GM10266 (cell line): ENCODE measurements around the gene RACGAP1.
"Not testable (repeated sequence)": the region's sequence is repeated elsewhere in the genome, so short reads cannot be mapped to it uniquely, and the experiment has no call there.

Experiments
- DNase-seq: peaks from one replicate; pipeline ENCODE4 v3.0.0; 2012; ENCODE audit errors: extremely low spot score
- TF ChIP-seq, protein P1 (sequence below): IDR thresholded peaks from 2 replicates; pipeline ENCODE4 v1.5.1; 2012; ENCODE audit warnings: mild to moderate bottlenecking, low read depth; ENCODE audit not compliant: control insufficient read depth, insufficient read depth; ENCODE audit errors: missing control alignments

RACGAP1 gene

DNA sequence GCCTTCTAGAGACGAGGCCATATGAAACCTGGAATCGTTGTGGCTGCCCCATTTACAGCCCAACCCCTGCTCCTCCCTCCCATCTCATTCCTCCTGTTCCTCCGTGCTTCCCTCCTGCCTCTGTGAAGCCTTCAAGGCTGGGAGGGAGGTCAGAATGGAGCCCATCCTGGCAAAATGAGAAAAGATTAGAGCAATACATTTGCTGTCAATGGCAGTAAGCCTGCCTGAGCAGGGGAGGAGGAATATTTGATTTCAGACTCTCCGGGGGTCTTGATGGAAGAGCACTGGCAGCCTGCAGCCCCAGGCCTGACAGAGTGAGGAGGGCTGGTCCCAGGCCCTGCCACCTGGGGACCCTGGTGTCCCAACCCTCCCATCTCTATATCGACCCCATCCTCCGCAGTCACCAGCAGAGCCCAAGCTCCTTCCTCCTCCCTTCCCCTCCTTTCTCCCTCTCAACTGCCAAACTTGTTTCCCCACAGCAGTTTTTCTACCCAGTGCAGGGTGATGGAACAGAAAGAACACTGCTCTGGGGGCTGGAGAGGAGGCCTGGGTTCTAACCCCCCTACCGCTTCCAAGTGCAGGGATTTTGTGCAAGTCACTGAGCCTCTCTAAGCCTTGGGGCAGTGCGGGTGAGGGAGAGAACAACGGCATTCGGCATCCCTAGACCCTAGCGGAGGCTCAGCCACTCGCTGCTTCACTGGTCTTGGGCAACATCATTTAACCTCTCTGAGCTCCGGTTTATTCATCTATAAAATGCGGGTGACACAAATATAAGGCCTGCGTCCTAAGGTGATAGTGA, 16.0 kb upstream of the RACGAP1 start:
- DNase-seq, result no peak

DNA sequence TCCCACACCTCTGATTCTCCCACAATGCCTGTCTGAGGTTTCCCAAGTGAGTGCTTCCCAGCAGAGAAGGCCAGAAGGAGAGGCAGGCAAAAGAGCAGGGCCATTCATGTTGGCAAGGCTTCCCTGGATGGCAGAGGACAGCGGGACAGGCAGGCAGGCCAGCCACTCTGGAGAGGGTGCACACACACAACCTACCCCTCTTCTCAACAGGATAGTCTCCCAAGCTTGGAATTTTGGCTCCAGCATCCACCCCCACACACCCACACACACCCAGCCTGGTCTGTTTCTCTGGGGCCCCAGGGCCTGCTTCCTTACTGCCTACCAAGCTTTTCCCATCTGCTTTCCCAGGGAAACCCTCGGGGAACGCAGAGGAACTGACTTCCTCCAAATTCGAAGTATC, 15.4 kb upstream of the RACGAP1 start:
- TF ChIP-seq, protein P1, sequence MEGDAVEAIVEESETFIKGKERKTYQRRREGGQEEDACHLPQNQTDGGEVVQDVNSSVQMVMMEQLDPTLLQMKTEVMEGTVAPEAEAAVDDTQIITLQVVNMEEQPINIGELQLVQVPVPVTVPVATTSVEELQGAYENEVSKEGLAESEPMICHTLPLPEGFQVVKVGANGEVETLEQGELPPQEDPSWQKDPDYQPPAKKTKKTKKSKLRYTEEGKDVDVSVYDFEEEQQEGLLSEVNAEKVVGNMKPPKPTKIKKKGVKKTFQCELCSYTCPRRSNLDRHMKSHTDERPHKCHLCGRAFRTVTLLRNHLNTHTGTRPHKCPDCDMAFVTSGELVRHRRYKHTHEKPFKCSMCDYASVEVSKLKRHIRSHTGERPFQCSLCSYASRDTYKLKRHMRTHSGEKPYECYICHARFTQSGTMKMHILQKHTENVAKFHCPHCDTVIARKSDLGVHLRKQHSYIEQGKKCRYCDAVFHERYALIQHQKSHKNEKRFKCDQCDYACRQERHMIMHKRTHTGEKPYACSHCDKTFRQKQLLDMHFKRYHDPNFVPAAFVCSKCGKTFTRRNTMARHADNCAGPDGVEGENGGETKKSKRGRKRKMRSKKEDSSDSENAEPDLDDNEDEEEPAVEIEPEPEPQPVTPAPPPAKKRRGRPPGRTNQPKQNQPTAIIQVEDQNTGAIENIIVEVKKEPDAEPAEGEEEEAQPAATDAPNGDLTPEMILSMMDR, result no peak

More for the DNA sequence above, 16.0 kb upstream of the RACGAP1 start:
- TF ChIP-seq, protein P1, result no peak

DNA sequence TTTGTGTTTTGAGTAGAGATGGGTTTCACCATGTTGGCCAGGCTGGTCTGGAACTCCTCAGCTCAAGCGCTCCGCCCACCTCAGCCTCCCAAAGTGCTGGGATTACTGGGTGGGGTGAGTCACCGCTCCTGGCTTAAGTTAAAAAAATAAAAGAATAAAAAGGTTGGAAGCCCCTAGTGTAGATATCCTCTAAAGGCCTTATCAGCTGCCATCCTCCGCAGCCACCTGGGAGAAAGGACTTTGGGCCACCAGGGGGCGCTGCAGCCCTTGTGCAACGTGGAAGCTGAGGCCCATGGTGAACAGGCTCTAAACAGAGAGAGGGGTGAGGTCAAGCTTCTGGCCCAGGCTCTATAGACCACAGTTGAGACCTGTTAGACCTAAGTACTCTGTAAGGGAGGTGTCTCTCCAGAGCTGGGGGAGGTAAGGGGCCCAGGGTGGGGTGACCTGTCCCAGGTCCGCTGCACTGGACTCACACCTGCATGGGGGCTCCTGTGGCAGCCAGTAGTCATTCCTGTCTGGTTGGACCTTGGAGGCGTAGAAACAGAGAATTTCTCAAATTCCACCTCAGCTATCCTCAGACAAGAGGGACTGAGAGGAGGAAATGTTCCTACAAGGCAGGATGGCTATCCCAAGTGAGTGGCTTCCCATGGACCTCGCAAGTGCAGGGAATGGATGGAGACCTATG, 14.0 kb upstream of the RACGAP1 start:
- TF ChIP-seq, protein P1, result peak; percentile 89

More for the DNA sequence above, 15.4 kb upstream of the RACGAP1 start:
- no peak for DNase-seq

DNA sequence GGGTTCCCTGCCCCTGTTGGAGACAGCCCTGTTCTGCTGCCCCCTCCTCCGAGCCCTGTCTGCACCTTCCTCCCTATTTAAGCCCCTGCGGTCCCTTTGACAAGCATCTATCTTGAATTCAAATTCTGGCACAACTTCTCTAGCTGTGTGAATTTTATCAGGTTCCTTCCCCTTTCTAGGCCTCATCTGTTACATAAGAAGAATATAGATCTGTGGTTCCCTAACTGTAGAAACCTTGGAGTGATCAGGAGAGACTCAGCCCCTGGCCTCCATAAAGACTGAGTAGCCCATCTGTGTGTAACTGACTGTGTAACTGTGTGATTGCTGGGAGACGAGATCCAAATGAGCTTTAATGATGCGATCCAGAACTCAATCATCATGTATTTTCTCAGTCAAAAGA, 13.0 kb upstream of the RACGAP1 start:
- no peak for DNase-seq
- TF ChIP-seq, protein P1, result peak; percentile 6

More for the DNA sequence above, 14.0 kb upstream of the RACGAP1 start:
- peak; percentile 87 for DNase-seq

DNA sequence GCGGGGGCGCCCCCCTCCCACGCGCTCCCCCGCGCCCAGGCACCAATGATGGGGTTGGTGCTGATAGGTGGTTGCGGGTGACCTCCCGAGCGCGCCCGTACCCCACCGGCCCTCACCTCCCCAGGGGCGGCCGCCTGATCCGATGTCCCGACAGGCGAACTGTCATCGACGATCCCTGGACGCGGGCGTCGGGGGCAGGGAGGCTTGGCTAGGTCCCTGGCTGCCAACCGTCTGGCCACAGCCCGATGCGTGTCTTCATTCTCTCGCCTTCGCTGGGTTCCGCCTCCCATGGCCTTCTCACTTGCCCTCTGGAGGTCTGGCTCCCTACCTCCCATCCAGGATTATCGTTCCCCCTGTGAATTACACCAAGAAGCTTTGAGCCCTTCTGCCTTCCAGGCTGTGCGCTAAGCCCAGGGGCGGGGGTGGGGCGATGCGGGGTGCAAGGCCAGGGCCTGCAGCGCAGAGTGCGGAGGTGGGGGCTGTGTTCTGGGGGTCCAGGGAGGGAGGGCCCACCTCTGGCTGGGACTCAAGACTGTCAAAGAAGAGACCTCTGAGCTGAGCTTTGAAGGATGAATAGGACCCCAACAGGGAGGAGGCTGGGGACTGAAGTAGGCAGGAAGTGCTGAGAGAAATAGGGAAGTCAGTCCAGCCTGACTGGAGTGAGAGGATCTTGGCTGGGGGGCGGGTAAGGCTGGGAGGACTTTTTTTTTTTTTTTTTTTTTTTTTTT, 7.7 kb upstream of the RACGAP1 start:
- TF ChIP-seq, protein P1, result no peak
- DNase-seq, result peak; percentile 41

DNA sequence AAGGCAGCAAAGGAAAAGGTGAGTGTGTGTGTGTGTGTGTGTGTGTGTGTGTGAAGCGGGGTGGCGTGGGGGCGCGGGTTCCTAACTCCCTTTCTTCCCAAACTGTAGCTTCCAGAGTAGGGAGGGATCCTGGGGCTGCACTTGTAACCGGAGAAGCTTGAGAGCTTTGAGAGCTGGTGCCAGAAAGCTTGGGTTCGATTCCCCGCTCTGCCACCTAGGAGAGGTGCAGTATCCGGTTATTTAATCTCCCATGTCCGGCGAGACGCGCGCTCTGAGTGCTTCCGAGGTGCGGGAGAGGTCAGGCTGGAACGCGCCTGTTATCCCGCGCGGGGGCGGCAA, 7.2 kb upstream of the RACGAP1 start:
- TF ChIP-seq, protein P1, result no peak
- no peak for DNase-seq

DNA sequence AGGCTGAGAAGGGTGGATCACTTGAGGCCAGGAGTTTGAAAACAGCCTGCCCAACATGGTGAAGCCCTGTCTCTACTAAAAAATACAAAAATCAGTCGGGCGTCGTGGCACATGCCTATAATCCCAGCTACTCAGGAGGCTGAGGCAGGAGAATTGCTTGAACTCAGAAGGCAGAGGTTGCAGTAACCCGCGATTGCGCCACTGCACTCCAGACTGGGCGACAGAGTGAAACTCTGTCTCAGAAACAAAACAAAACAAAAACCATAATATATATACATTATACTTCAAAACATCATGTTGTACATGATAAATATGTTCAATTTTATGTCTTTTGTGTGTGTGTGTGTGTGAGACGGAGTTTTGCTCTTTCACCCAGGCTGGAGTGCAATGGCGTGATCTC, 5.2 kb upstream of the RACGAP1 start:
- not testable (repeated sequence) for DNase-seq
